CD4-positive, CD25-positive, alpha-beta regulatory T cell (primary cell): ENCODE results near the gene DCDC2C. TPM values are rescaled to one million over a fixed set of nuclear protein-coding genes. Genes with fewer than 3 reads are reported as not detected.

Source experiments
- ATAC-seq, 2 donors: fragments of 150-1000 bp; cut with Tn5 transposase; one replicate each; pipeline ENCODE4 v1.10.0; 2021; ENCODE audit warnings: low read depth in 2 of 2, moderate number of reproducible peaks in 2 of 2, moderate library complexity in 1 of 2
- DNase-seq, 3 donors: peaks; one replicate each; pipeline versions ENCODE4 v3.0.0 to v3.0.0-alpha.2; 2012 to 2022; ENCODE audit warnings: mixed read lengths in 1 of 3
- H3K27ac ChIP-seq: one replicate; pipeline ENCODE4 v1.7.0; 2013; ENCODE audit warnings: mild to moderate bottlenecking, low read length; ENCODE audit not compliant: insufficient read depth, poor library complexity, severe bottlenecking
- H3K27me3 ChIP-seq: one replicate; pipeline ENCODE4 v1.7.0; 2013; ENCODE audit warnings: low read length; ENCODE audit not compliant: control insufficient read depth, insufficient read depth
- H3K36me3 ChIP-seq: one replicate; pipeline ENCODE4 v1.7.0; 2013; ENCODE audit warnings: mild to moderate bottlenecking, low read length, moderate library complexity; ENCODE audit not compliant: control insufficient read depth, insufficient read depth
- H3K4me1 ChIP-seq: 2 replicates; pipeline ENCODE4 v1.7.0; 2013; ENCODE audit warnings: mild to moderate bottlenecking, low read length; ENCODE audit not compliant: insufficient read depth, control insufficient read depth, poor library complexity, severe bottlenecking
- H3K4me3 ChIP-seq: one replicate; pipeline ENCODE4 v1.7.0; 2013; ENCODE audit warnings: low read depth, mild to moderate bottlenecking, low read length, moderate library complexity
- H3K9me3 ChIP-seq, 2 experiments: 1 replicate in 1 of 2; 2 replicates in 1 of 2; pipeline ENCODE4 v1.7.0; 2013; ENCODE audit warnings: low read length in 2 of 2, mild to moderate bottlenecking in 1 of 2, moderate library complexity in 1 of 2; ENCODE audit not compliant: control insufficient read depth in 2 of 2
- H3K27ac Mint-ChIP-seq, 3 donors: one replicate each; pipeline ENCODE4 v1.8.0; 2020 to 2022; ENCODE audit warnings: mild to moderate bottlenecking in 3 of 3, mixed read lengths in 3 of 3, moderate library complexity in 2 of 3
- H3K27me3 Mint-ChIP-seq: one replicate; pipeline ENCODE4 v1.8.0; 2022; ENCODE audit warnings: mild to moderate bottlenecking, mixed read lengths
- H3K36me3 Mint-ChIP-seq: one replicate; pipeline ENCODE4 v1.8.0; 2020; ENCODE audit warnings: mixed read lengths
- H3K4me1 Mint-ChIP-seq, 4 donors: one replicate each; pipeline ENCODE4 v1.8.0; 2020 to 2022; ENCODE audit warnings: mixed read lengths in 4 of 4, mild to moderate bottlenecking in 1 of 4
- H3K4me3 Mint-ChIP-seq, 4 donors: one replicate each; pipeline ENCODE4 v1.8.0; 2020 to 2022; ENCODE audit warnings: mild to moderate bottlenecking in 4 of 4, mixed read lengths in 4 of 4, moderate library complexity in 3 of 4
- H3K9me3 Mint-ChIP-seq, 7 donors: one replicate each; pipeline ENCODE4 v1.8.0; 2020 to 2022; ENCODE audit warnings: mixed read lengths in 7 of 7, mild to moderate bottlenecking in 3 of 7, moderate library complexity in 2 of 7
- polyA plus RNA-seq, 4 donors: library from polyadenylated mRNA; unstranded; fragments of 300-500 nt; fragmentation: Illumina TruSeq; gene quantifications; one replicate each; pipeline ENCODE4 v1.2.3, GENCODE V29; 2021
- total RNA-seq: library from RNA; stranded (reverse); gene quantifications from one replicate; pipeline ENCODE4 v1.2.3, GENCODE V29; 2022

The DCDC2C gene
- total and polyA plus RNA-seq, 5 donors from 2014 or later, result not detected

DNA sequence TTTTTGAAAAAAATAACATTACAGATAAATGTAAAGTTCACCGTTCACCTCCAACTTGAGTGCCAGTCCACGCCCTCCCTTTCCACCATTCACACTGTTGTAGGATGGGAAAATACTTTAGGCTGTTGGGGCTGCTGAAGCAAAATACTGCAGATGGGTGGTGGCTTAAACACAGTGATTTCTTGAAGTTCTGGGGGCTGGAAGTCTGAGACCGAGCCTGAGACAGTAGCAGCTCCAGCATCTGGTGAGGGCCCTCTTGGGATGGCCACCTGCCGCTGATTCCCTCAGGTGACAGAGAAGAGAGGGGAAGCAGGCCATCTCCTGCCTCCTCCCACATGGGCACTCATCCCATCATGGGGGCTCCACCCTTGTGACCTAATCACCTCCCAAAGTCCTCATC is 27.7 kb upstream of the DCDC2C start:
- DNase-seq (no peak), ATAC-seq (no peak)
- Mint-ChIP-seq H3K27ac (no peak overlapping the region), H3K27me3 (peaks cover 24% of the 10 kb centered on the region), H3K4me3 (no peak overlapping the region), H3K36me3 (no peaks in the 10 kb centered on the region), H3K4me1 (no peaks in the 10 kb centered on the region), H3K9me3 (peaks cover 0 to 2% (median 0%) of the 10 kb centered on the region in 7 donors)
- Histone ChIP-seq H3K27ac (no peak overlapping the region), H3K36me3 (no peaks in the 10 kb centered on the region), H3K9me3 (no peaks in the 10 kb centered on the region), H3K4me1 (no peaks in the 10 kb centered on the region), H3K27me3 (no peaks in the 10 kb centered on the region), H3K4me3 (no peak overlapping the region)

DNA sequence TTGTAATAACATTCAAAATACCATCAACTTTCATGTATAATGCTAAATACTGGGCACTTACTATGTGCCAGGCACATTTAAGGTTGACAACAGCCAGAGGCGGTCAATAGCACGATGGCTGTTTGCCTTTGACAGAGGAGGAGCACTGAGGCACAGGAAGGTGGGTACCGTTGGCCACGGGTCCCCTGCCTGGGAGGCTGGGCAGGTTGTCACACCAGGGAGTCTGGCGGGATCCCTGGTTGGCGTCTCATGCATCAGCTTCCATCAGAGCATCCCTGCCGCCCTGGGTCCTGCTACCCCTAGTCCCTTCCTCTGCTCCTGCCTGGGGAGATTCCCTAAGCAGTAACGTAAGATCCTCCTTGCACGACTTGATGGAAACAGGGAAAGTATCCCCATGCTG is 25.9 kb upstream of the DCDC2C start:
- H3K4me1 ChIP-seq, result no peaks in the 10 kb centered on the region
- no peaks in the 10 kb centered on the region for H3K27me3 ChIP-seq
- peaks cover 24% of the 10 kb centered on the region for H3K27me3 Mint-ChIP-seq
- H3K4me3 ChIP-seq, result no peak overlapping the region
- H3K4me1 Mint-ChIP-seq, result no peaks in the 10 kb centered on the region
- peaks cover 0 to 2% (median 0%) of the 10 kb centered on the region in 7 donors for H3K9me3 Mint-ChIP-seq
- no peaks in the 10 kb centered on the region for H3K9me3 ChIP-seq
- H3K36me3 ChIP-seq, result no peaks in the 10 kb centered on the region
- H3K36me3 Mint-ChIP-seq, result no peaks in the 10 kb centered on the region
- DNase-seq (no peak), ATAC-seq (no peak)
- H3K4me3 Mint-ChIP-seq, result no peak overlapping the region
- H3K27ac Mint-ChIP-seq, result no peak overlapping the region
- no peak overlapping the region for H3K27ac ChIP-seq

- no peak overlapping the region for H3K27ac Mint-ChIP-seq
- H3K4me3 Mint-ChIP-seq, result no peak overlapping the region
- H3K9me3 ChIP-seq, result no peaks in the 10 kb centered on the region
- H3K36me3 Mint-ChIP-seq, result no peaks in the 10 kb centered on the region
- peaks cover 0 to 2% (median 0%) of the 10 kb centered on the region in 7 donors for H3K9me3 Mint-ChIP-seq
- no peak overlapping the region for H3K4me3 ChIP-seq
- H3K27me3 Mint-ChIP-seq, result peaks cover 24% of the 10 kb centered on the region
- DNase-seq (no peak), ATAC-seq (no peak)
- no peaks in the 10 kb centered on the region for H3K27me3 ChIP-seq
- H3K4me1 Mint-ChIP-seq, result no peaks in the 10 kb centered on the region
- H3K27ac ChIP-seq, result no peak overlapping the region
- H3K36me3 ChIP-seq, result no peaks in the 10 kb centered on the region
- H3K4me1 ChIP-seq, result no peaks in the 10 kb centered on the region
Observed at GRCh38 chr2:3678212-3678611, 25.2 kb upstream of the DCDC2C start.

DNA sequence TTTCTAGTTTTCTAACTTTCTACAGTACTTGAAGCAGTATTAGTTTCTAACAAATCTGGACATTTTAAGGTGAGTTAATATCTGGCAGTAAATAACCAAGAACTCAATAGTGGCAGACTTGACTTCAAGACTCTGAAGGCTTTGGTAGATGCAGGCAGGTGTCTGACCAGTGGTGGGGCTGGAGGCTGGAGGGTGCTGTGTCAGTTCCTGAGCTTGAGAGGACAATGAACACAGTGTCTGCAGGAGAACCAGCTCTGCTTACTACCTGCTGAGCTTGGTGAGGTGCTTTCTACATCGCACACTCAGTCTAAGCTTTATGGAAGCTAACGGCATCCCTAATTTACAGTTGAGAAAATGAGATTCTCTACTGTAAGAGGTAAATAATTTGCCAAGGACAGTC is 24.2 kb upstream of the DCDC2C start:
- Mint-ChIP-seq H3K9me3 (peaks cover 0 to 2% (median 0%) of the 10 kb centered on the region in 7 donors), H3K4me3 (no peak overlapping the region), H3K27me3 (peaks cover 17% of the 10 kb centered on the region), H3K27ac (no peak overlapping the region), H3K4me1 (no peaks in the 10 kb centered on the region), H3K36me3 (no peaks in the 10 kb centered on the region)
- H3K4me1 ChIP-seq, result no peaks in the 10 kb centered on the region
- no peaks in the 10 kb centered on the region for H3K9me3 ChIP-seq
- no peak overlapping the region for H3K4me3 ChIP-seq
- H3K27ac ChIP-seq, result no peak overlapping the region
- ATAC-seq (no peak), DNase-seq (no peak)
- H3K36me3 ChIP-seq, result no peaks in the 10 kb centered on the region
- H3K27me3 ChIP-seq, result no peaks in the 10 kb centered on the region

GRCh38 chr2:3679616-3680393 is 23.6 kb upstream of the DCDC2C start:
- DNase-seq (no peak), ATAC-seq (no peak)
- Mint-ChIP-seq H3K4me1 (no peaks in the 10 kb centered on the region), H3K4me3 (no peak overlapping the region), H3K27ac (no peak overlapping the region), H3K9me3 (peaks cover 0 to 2% (median 0%) of the 10 kb centered on the region in 7 donors), H3K27me3 (peaks cover 16% of the 10 kb centered on the region), H3K36me3 (no peaks in the 10 kb centered on the region)
- Histone ChIP-seq H3K4me3 (no peak overlapping the region), H3K27me3 (no peaks in the 10 kb centered on the region), H3K4me1 (no peaks in the 10 kb centered on the region), H3K9me3 (no peaks in the 10 kb centered on the region), H3K36me3 (no peaks in the 10 kb centered on the region), H3K27ac (no peak overlapping the region)

GRCh38 chr2:3680548-3681345 is 22.6 kb upstream of the DCDC2C start:
- Histone ChIP-seq H3K36me3 (no peaks in the 10 kb centered on the region), H3K9me3 (no peaks in the 10 kb centered on the region), H3K4me3 (no peak overlapping the region), H3K27ac (no peak overlapping the region), H3K27me3 (peaks cover 2% of the 10 kb centered on the region), H3K4me1 (no peaks in the 10 kb centered on the region)
- DNase-seq (no peak), ATAC-seq (no peak)
- Mint-ChIP-seq H3K36me3 (no peaks in the 10 kb centered on the region), H3K9me3 (peaks cover 0 to 5% (median 0%) of the 10 kb centered on the region in 7 donors), H3K27ac (no peak overlapping the region), H3K27me3 (peaks cover 10% of the 10 kb centered on the region), H3K4me3 (no peak overlapping the region), H3K4me1 (no peaks in the 10 kb centered on the region)

DNA sequence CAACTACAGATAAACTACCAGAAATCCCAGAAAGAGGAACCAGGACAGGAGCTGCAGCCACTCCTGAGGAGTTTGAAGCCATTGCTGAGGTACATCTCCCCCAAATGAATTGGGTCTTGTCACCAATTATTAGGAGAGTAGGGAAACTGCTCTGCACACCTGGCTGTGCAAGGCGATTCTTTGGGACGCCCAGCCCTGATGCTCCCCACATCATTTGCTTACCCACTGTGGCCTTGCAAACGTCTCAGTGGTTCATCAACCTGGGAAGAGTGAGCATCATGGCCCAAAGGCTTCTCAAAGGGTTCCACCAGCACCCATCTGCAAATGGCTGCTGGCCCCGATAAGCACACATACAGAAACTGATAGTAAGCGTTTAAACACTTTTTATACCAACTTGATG is 21.8 kb upstream of the DCDC2C start:
- DNase-seq (no peak), ATAC-seq (no peak)
- no peaks in the 10 kb centered on the region for H3K4me1 Mint-ChIP-seq
- no peak overlapping the region for H3K27ac Mint-ChIP-seq
- H3K27me3 ChIP-seq, result peaks cover 2% of the 10 kb centered on the region
- H3K9me3 Mint-ChIP-seq, result peaks cover 0 to 5% (median 0%) of the 10 kb centered on the region in 7 donors
- no peaks in the 10 kb centered on the region for H3K4me1 ChIP-seq
- H3K27ac ChIP-seq, result no peak overlapping the region
- H3K4me3 Mint-ChIP-seq, result no peak overlapping the region
- no peaks in the 10 kb centered on the region for H3K36me3 ChIP-seq
- H3K4me3 ChIP-seq, result no peak overlapping the region
- no peaks in the 10 kb centered on the region for H3K36me3 Mint-ChIP-seq
- peaks cover 7% of the 10 kb centered on the region for H3K27me3 Mint-ChIP-seq
- no peaks in the 10 kb centered on the region for H3K9me3 ChIP-seq
